ENCODE measurements around the gene LRP1B. TPM values are rescaled to one million over a fixed set of nuclear protein-coding genes. Genes with fewer than 3 reads are reported as not detected.
"Not testable (repeated sequence)": the region's sequence is repeated elsewhere in the genome, so short reads cannot be mapped to it uniquely, and the experiment has no call there.

LRP1B gene
- total RNA-seq, 1 donor from 2014 or later = 0.12 TPM

DNA sequence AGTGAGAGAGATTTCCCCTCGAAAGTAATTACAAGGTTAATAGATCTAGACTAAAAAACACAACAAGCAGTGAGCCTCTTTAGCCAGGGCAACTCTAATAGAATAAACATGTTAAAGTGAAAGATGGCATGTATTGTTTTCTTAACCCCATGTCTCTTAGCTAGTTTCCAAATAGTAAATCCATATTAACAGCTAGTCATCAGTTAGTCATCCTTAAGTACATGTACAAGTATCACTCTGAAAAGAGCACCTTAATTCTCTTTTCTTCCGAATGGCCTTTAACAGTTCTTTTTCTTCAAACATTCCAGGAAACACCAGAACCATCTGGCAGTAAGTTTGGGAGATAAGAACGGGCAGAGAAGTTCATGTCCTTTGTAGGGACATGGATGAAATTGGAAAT is 1480.0 kb downstream of the LRP1B start:
- H3K4me3 ChIP-seq (ENCODE audit: low read depth, low read length) = no peak overlapping the region
- TF ChIP-seq, protein P1, sequence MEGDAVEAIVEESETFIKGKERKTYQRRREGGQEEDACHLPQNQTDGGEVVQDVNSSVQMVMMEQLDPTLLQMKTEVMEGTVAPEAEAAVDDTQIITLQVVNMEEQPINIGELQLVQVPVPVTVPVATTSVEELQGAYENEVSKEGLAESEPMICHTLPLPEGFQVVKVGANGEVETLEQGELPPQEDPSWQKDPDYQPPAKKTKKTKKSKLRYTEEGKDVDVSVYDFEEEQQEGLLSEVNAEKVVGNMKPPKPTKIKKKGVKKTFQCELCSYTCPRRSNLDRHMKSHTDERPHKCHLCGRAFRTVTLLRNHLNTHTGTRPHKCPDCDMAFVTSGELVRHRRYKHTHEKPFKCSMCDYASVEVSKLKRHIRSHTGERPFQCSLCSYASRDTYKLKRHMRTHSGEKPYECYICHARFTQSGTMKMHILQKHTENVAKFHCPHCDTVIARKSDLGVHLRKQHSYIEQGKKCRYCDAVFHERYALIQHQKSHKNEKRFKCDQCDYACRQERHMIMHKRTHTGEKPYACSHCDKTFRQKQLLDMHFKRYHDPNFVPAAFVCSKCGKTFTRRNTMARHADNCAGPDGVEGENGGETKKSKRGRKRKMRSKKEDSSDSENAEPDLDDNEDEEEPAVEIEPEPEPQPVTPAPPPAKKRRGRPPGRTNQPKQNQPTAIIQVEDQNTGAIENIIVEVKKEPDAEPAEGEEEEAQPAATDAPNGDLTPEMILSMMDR (conservative IDR thresholded peaks at IDR 0.05; ENCODE audit: low read depth, low read length) = no peak
- DNase-seq (ENCODE audit: low read depth) = no peak

DNA sequence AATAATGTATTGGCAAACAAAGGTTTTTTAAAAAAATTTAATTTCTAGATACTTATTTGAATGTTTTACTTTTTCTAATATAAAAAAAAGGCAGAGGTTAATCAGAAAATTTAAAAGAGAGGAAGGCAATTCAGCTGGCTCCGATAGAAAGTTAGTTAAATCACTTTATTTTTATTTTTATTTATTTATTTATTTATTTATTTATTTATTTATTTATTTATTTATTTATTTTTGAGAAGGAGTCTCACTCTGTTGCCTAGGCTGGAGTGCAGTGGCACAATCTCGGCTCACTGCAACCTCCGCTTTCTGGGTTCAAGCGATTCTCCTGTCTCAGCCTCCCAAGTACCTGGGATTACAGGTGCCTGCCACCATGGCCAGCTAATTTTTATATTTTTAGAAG is 1480.7 kb downstream of the LRP1B start:
- not testable (repeated sequence) for DNase-seq (ENCODE audit: low read depth); H3K4me3 ChIP-seq (ENCODE audit: low read depth, low read length)

DNA sequence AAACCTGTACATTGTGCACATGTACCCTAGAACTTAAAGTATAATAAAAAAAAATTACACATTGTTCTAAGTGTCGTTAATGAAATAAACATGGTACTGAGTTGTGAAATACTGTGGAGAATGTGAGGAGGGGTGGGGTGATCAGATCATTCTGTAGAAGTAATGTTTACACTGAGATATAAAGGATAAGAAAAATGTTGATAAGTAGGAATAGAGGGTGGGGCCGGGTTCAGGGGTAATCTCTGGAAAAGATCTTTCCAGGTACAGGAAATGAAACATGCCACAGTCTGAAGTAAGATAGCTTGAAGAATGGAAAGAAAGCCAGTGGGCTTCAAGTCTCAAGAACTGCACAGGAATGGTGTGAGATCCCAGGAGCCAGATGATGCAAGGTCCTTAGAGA is 1482.4 kb downstream of the LRP1B start:
- no peak for DNase-seq (ENCODE audit: low read depth)
- H3K4me3 ChIP-seq (ENCODE audit: low read depth, low read length) = no peak overlapping the region
- TF ChIP-seq, protein P1 (conservative IDR thresholded peaks at IDR 0.05; ENCODE audit: low read depth, low read length) = no peak

DNA sequence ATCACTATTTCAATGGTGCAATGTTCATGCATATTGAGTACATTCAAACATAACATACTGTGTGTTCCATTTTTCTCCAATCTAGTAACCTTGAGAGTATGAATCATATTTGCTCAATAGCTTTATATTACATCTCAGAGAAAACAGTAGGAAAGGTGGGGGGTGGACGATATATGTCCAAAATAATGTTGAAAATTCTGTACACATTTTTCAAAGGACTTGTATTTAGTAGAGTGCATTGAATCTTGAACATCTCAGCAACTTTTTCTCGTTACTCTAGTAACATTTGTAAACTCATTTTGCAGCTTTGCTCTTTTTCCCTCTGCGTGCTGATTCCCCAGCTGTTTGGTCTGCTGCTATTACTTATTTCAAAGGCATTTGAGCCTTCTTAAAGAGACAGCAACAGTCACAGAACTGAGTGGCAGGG is 1487.0 kb downstream of the LRP1B start:
- H3K4me3 ChIP-seq (ENCODE audit: low read depth, low read length) = no peak overlapping the region
- TF ChIP-seq, protein P1 (conservative IDR thresholded peaks at IDR 0.05; ENCODE audit: low read depth, low read length) = no peak
- no peak for DNase-seq (ENCODE audit: low read depth)

DNA sequence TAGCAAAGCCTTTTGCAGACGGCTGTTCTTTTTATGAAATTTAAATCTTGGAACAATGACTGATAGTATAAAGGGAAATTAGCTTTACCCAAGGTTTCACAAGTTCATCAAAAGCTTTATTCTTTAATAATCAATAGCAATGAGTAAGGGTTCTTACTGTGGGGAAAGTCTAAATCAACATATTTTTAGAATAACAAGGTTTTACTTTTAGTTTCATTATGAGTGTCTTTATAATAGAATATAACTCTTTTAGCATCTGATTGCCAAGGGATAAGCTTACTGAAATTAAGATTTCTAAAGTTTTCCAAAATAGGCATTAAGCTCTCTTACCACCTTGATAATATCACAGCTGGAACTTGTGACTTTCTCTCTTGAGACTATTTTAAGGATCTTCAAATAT is 1489.7 kb downstream of the LRP1B start:
- DNase-seq (ENCODE audit: low read depth) = no peak
- TF ChIP-seq, protein P1 (conservative IDR thresholded peaks at IDR 0.05; ENCODE audit: low read depth, low read length) = no peak
- H3K4me3 ChIP-seq (ENCODE audit: low read depth, low read length) = no peak overlapping the region

DNA sequence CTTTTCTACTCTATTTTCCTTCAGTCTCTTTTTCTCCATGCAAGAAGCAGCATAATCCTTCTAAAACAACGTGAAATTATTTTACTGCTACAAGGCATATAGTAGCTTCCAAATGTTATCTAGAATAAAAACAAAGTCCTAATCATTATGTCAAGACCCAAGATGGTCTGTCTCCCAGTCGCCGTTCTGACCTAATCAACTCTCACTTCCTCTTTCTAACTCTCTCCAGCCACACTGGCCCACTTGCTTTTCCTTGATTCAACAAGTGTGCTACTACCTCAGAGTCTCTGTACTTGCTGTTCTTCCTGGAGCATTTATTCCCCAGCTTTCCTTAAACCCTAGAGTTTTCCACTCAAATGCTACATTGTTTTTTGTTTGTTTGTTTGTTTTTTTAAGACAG is 1491.2 kb downstream of the LRP1B start:
- TF ChIP-seq, protein P1 (conservative IDR thresholded peaks at IDR 0.05; ENCODE audit: low read depth, low read length) = no peak
- no peak overlapping the region for H3K4me3 ChIP-seq (ENCODE audit: low read depth, low read length)
- DNase-seq (ENCODE audit: low read depth) = no peak

DNA sequence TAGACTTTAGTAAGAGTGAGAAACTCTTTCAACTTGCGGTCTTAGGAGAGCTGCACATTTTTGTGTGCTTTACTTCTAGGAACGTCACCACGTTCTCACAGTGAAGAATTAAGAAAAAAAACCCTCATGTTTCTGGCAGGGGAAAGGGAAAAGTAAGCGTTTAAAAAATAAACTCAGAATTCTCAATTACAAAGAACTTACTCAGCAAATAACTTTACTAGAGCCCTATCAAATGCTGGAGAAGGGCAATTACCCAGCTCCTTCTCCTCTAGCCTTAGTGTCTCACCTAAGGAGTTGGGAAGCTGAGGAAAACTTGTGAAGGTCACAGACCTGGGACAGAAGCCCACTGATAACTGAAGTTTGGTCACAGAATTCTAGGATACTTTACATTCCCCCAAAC is 1500.3 kb downstream of the LRP1B start:
- TF ChIP-seq, protein P1 (conservative IDR thresholded peaks at IDR 0.05; ENCODE audit: low read depth, low read length) = no peak
- no peak for DNase-seq (ENCODE audit: low read depth)
- H3K4me3 ChIP-seq (ENCODE audit: low read depth, low read length) = no peak overlapping the region

DNA sequence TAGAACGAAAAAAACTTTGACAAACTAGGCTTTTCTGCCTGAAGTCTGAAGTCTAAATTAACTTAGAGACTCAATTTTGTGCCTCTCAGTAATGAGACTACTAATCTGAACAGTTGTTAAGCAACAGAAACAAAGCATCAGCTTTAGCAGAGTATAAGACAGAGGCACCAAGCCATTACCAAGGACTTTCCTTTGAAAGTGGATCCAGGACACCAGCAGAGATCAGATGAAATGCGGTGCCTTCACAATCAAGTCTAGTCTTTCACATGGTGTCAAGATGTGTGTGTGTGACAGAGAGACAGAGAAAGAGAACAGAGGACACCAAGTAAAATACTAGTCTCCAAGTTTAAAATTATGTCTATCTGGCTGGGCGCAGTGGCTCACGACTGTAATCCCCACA is 1502.9 kb downstream of the LRP1B start:
- no peak for DNase-seq (ENCODE audit: low read depth)
- TF ChIP-seq, protein P1 (conservative IDR thresholded peaks at IDR 0.05; ENCODE audit: low read depth, low read length) = no peak
- no peak overlapping the region for H3K4me3 ChIP-seq (ENCODE audit: low read depth, low read length)

Data from epithelial cell of proximal tubule (primary cell).